ENCODE results near the gene SEC61A1.

Gene SEC61A1

GRCh38 chr3:128078322-128078721 is 26.1 kb downstream of the SEC61A1 start:
- DNase-seq: no peak

- no peak for DNase-seq
Measured at GRCh38 chr3:128078875-128079274, 26.6 kb downstream of the SEC61A1 start.

GRCh38 chr3:128079823-128080222 is 27.6 kb downstream of the SEC61A1 start:
- no peak for DNase-seq

- DNase-seq: no peak
Measured at GRCh38 chr3:128080323-128081080, 28.3 kb downstream of the SEC61A1 start.

GRCh38 chr3:128081226-128081625 is 29.0 kb downstream of the SEC61A1 start:
- no peak for DNase-seq

- DNase-seq: no peak
Measured at GRCh38 chr3:128081846-128082245, 29.6 kb downstream of the SEC61A1 start.

- DNase-seq: no peak
Measured at GRCh38 chr3:128082546-128082945, 30.3 kb downstream of the SEC61A1 start.

- DNase-seq: no peak
Measured at GRCh38 chr3:128083396-128083795, 31.2 kb downstream of the SEC61A1 start.

GRCh38 chr3:128083980-128084674 is 31.9 kb downstream of the SEC61A1 start:
- DNase-seq: no peak

- DNase-seq: no peak
Measured at GRCh38 chr3:128084675-128085021, 32.4 kb downstream of the SEC61A1 start.

GRCh38 chr3:128089135-128089534 is 36.9 kb downstream of the SEC61A1 start:
- no peak for DNase-seq

- DNase-seq: no peak
Measured at GRCh38 chr3:128091586-128091985, 39.3 kb downstream of the SEC61A1 start.

GRCh38 chr3:128094295-128095151 is 42.3 kb downstream of the SEC61A1 start:
- no peak for DNase-seq

GRCh38 chr3:128095222-128095703 is 43.0 kb downstream of the SEC61A1 start:
- peak; percentile 77 for DNase-seq

GRCh38 chr3:128098234-128098633 is 46.0 kb downstream of the SEC61A1 start:
- no peak for DNase-seq

- no peak for DNase-seq
Measured at GRCh38 chr3:128100161-128100560, 47.9 kb downstream of the SEC61A1 start.

GRCh38 chr3:128100638-128101037 is 48.4 kb downstream of the SEC61A1 start:
- no peak for DNase-seq

- DNase-seq: no peak
Measured at GRCh38 chr3:128103136-128103676, 51.0 kb downstream of the SEC61A1 start.

- DNase-seq: no peak
Measured at GRCh38 chr3:128107834-128108233, 55.6 kb downstream of the SEC61A1 start.

GRCh38 chr3:128111147-128111546 is 58.9 kb downstream of the SEC61A1 start:
- no peak for DNase-seq

GRCh38 chr3:128112357-128112968 is 60.2 kb downstream of the SEC61A1 start:
- DNase-seq: peak; percentile 53
